DMS53 treated with DMSO at 0.1 percent for 48 hours (cell line): ENCODE data around the gene C5AR1.
"Not testable (repeated sequence)": the region's sequence is repeated elsewhere in the genome, so short reads cannot be mapped to it uniquely, and the experiment has no call there.

Source experiments
- DNase-seq: peaks from one replicate; lab custom pipeline; 2025; ENCODE audit not compliant: unreplicated experiment; lab: John Stamatoyannopoulos, UW

C5AR1 gene

DNA sequence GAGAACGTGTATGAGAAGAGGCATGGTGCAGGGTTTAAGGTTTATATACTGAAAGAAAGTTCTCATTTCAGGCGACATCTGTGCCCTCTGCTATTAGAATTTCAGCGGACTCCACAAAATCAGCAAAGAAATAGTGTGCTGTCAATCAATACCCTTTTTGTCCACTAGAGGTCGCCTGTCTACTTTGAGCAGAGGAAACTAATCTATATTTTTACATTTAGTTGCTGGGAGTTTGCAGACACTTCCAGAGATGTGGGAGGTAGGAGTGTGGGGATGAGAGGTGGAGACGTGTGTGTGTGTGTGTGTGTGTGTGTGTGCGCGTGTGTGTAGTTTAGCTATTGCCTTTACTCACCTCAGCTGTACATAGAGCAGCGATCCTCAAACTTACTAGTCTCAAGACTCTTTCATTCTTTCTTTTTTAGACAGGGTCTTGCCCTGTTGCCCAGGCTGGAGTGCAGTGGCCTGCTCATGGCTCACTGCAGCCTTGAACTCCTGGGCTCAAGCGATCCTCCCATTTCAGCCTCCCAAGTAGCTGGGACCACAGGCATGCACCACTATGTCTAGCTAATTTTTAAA is 25.2 kb upstream of the C5AR1 start:
- DNase-seq: peak; percentile 41

GRCh38 chr19:47296036-47296435 is 13.6 kb upstream of the C5AR1 start:
- peak; percentile 74 for DNase-seq

GRCh38 chr19:47300867-47301266 is 8.8 kb upstream of the C5AR1 start:
- not testable (repeated sequence) for DNase-seq

GRCh38 chr19:47302249-47302648 is 7.4 kb upstream of the C5AR1 start:
- DNase-seq: no peak

DNA sequence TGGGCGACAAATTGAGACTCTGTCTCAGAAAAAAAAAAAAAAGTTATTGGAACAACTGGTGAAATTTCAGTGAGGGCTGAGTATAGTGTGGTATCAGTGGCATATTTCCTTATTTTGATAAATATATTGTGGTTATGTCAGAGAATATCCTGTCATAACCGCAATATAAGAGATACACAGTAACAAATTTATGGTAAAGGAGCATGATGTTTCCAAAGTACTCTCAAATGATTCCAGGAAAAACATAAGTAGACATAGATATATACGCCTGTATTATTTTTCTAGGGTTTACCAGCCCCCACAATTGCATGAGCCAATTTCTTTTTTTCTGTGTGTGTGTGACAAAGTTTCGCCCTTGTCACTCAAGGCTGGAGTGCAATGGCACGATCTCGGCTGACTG is 5.7 kb upstream of the C5AR1 start:
- DNase-seq: no peak

DNA sequence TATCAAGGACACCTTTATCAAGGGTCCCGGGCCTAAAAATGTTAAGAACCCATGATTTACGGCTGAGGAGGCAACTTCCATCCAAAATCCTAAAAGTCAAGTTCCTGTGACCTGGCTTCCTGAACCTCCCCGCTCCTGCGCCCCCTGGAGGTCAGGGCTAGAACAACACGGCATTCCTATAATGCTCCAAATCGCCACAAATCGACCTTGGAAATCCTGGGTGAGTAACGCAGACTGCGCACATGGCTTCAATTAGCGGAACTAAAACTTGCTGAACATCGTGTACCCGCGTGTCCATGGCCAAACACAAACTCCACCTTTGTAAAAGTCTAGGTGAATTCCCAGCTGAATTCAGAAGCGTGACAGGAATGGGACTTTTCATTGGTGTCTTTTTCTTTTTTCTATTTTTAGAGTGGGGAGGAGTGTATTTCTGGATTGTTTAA is 4.3 kb upstream of the C5AR1 start:
- peak; percentile 66 for DNase-seq

DNA sequence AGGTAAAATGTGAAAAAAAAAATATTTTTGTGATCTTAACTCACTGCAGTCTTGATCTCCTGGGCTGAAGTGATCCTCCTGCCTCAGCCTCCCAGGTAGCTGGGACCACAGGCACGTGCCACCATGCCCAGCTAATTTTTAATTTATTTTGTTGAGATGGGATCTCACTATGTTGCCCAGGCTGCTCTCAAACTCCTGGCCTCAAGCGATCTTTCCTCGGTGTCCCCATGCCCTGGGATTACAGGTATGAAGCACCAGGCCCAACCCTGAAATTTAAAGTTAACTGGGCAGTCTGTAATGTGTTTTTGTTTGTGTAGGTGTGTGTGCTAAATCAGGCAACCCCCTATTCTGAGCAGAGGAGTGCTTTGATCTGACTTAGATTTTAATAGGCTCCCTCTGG is 3.4 kb upstream of the C5AR1 start:
- no peak for DNase-seq

GRCh38 chr19:47309038-47309437 is 623 bp upstream of the C5AR1 start:
- DNase-seq: no peak

GRCh38 chr19:47310323-47310722 is 662 bp downstream of the C5AR1 start:
- no peak for DNase-seq

GRCh38 chr19:47310819-47311218 is 1.2 kb downstream of the C5AR1 start:
- DNase-seq: peak; percentile 19

DNA sequence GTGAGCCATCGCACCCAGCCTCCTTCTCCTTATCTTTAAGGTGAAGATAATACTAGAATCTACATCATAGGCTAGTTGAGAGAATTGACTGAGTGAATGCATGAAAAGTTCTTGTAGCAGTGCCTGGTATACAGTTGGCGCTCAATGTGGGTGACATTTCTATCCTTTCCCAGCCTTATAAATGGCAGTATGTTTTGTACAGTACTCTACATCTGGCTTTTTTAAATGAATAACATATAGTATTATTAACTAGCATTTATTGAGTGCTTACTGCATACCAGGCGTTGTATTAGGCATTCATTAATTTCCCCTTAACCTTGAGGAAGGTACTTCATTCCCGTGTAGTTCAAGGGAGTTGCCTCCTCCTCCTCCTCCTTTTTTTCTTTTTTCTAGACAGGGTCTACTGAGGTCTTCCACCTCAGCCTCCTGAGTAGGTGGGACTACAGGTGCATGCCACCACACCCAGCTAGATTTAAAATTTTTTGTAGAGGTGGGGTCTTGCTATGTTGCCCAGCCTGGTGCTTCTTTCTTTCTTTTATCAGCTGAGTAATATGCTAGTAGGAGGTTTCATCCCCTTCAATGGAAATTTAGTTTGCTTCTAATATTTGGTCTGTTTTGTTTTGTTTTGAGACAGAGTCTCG is 2.8 kb downstream of the C5AR1 start:
- DNase-seq: no peak

DNA sequence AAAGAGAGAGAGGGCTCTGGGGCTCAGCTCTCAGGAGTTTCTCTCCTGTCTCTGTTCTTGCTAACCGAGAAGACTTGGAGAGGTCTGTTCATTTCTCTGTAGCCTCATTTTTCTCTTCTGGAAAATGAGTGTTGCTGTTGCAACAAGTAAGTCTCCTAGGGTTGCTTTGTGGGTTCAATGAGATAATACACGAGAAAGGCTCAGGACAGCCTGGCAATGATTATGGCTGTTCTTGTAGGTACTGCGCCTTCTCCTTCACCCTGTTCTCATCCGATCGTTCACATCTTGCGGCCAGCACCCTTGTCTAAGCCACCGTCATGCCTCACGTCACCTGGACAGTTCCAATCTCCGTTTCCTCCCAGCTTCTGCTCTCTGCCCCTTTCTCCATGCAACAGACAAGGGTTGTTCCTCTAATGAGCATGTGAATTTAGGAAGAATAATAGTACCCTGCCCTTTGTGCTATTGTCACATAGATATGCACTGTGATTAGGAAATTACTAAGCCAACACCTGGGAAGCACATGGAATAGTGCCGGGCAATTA is 4.2 kb downstream of the C5AR1 start:
- no peak for DNase-seq

DNA sequence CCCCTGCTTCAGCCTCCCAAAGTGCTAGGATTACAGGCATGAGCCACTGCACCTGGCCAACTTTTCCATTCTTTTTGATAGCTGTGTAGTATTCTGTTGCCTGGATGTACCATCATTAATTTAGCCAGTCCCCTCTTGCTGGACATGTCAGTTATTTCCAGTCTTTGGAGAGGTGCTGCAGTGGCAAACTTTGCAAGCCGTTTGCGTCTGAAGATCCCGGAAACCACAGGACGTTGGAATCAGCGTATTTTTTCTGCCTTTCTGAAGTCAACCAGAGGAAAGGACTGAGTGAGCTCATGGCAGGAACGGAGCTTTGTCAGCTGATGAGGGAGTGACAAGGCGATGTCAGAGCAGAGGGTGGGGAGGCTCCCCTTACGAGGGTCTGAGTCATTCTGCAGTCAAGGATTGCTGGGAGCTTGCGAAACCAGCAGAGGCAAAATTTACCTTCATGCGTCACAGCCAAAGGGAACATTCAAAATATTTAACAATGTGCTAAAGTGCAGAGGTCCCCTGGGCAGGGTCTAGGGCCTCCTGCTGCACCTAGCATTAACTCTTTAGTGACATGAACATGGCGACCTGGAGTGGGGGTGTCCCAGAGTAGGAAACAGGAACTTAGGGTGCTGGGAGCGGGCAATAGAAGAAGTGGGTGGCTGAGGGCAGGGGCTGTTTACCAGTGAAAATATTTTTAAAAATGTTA is 5.6 kb downstream of the C5AR1 start:
- peak; percentile 57 for DNase-seq

DNA sequence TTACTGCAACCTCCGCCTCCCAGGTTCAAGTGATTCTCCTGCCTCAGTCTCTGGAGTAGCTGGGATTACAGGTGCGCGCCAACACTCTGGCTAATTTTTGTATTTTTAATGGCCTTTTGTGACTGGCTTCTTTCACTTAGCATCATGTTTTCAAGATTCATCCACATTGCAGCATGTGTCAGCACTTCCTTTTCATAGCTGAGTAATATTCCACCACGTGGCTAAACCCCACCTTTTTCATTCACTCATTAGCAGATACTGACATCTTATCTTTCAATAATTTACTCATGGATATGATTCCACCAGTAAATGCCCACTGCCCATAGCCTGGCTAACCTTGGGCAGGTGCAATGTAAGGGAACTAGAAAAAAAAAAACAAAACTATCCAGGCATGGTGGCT is 6.9 kb downstream of the C5AR1 start:
- no peak for DNase-seq

- DNase-seq: no peak
These were observed 10.5 kb downstream of the C5AR1 start for GRCh38 chr19:47319923-47320871.

- DNase-seq: no peak
These were observed 12.0 kb downstream of the C5AR1 start for GRCh38 chr19:47321630-47322029.

GRCh38 chr19:47322058-47322457 is 12.4 kb downstream of the C5AR1 start:
- DNase-seq: no peak

DNA sequence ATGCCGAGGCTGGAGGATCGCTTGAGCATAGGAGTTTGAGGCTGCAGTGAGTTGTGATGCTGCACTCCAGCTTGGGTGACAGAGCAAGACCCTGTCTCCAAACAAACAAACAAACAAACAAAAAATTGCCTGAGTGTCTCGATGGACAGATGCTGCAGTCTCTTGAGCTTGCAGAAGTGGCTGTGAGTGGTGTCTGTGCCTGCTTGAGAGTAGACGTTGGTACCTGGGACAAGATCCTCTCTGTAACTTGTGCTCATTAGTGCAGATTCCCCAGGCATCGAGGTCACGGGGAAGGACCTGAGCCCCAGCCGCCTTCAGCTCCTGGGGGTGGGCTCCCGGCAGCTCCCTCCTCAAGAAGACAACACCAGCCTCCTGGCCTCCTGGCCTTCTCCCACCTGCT is 13.7 kb downstream of the C5AR1 start:
- DNase-seq: no peak

- DNase-seq: no peak
These were observed 14.2 kb downstream of the C5AR1 start for GRCh38 chr19:47323872-47324271.

GRCh38 chr19:47324502-47324901 is 14.8 kb downstream of the C5AR1 start:
- DNase-seq: no peak

DNA sequence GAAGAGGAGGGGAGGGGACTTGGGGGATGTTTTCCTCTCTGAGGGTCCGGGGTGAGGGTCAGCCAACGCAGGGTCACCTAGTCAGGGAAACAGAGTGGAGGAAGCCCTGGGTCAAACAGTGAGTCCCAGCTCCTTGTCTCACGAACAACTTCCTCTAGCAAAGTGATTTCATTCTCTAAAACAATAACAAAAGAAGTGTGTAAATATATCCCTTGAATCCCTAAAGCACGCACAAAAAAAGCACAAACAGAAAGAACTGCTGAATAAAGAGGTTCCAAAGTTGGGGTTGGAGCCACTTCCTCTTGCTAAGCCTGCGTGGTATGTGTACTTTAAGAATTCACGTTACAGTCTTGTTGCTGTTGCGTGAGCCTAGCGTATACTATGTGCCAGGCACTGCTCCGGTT is 20.8 kb downstream of the C5AR1 start:
- no peak for DNase-seq
